Activated CD8-positive, alpha-beta T cell treated with anti-CD3 and anti-CD28 coated beads for 36 hours (primary cell): ENCODE measurements around the gene CDC20B. TPM values are rescaled to one million over a fixed set of nuclear protein-coding genes. Genes with fewer than 3 reads are reported as not detected.

Experiments
- ATAC-seq: fragments of 200-7000 bp; cut with Tn5 transposase; one replicate; pipeline ENCODE4 v1.10.0; 2021; ENCODE audit warnings: mild to moderate bottlenecking, moderate library complexity
- CTCF ChIA-PET: fragments of 350-600 bp; sonication (Branson Sonifier 250); formaldehyde crosslinking; loops from one replicate; lab custom pipeline; 2021; ENCODE audit warnings: antibody characterized with exemption; lab: Charles Lee
- POLR2A ChIA-PET: fragments of 350-600 bp; sonication (Branson Sonifier 250); formaldehyde crosslinking; loops from one replicate; lab custom pipeline; 2021; ENCODE audit warnings: antibody characterized with exemption; lab: Charles Lee
- DNase-seq: peaks from one replicate; pipeline ENCODE4 v3.0.0-alpha.2; 2020
- H3K27ac Mint-ChIP-seq: one replicate; pipeline ENCODE4 v1.8.0; 2021; ENCODE audit warnings: mild to moderate bottlenecking, mixed read lengths
- H3K27me3 Mint-ChIP-seq: one replicate; pipeline ENCODE4 v1.8.0; 2021; ENCODE audit warnings: mixed read lengths
- H3K36me3 Mint-ChIP-seq: one replicate; pipeline ENCODE4 v1.8.0; 2021; ENCODE audit warnings: low read depth, mixed read lengths
- H3K4me1 Mint-ChIP-seq: one replicate; pipeline ENCODE4 v1.8.0; 2021; ENCODE audit warnings: low read depth, mixed read lengths
- H3K4me3 Mint-ChIP-seq: one replicate; pipeline ENCODE4 v1.8.0; 2021; ENCODE audit warnings: mild to moderate bottlenecking, moderate library complexity, mixed read lengths
- H3K9me3 Mint-ChIP-seq: one replicate; pipeline ENCODE4 v1.8.0; 2021; ENCODE audit warnings: mixed read lengths
- CTCF ChIP-seq: fragments of 200-600 bp; IDR thresholded peaks from one replicate; pipeline ENCODE4 v1.8.0; 2022; ENCODE audit warnings: antibody characterized with exemption, mild to moderate bottlenecking
- intact Hi-C: fragments of 100-400 bp; cut with micrococcal nuclease; formaldehyde crosslinking; loops from one replicate; pipeline ENCODE4 v1.10.0; 2022
- total RNA-seq, 2 experiments: library from RNA; stranded (reverse); gene quantifications; one replicate each; pipeline ENCODE4 v1.2.3, GENCODE V29; 2021

Gene CDC20B
- total RNA-seq, 2 experiments from 2014 or later, result not detected

- H3K36me3 Mint-ChIP-seq, result peaks cover 2% of the 10 kb centered on the region
- intact Hi-C loops, result no loop called here
- no peak for TF ChIP-seq CTCF
- H3K27me3 Mint-ChIP-seq, result peaks cover 50% of the 10 kb centered on the region
- DNase-seq (no peak), ATAC-seq (no peak)
- POLR2A ChIA-PET, result interaction anchor here (1.1 kb wide), 1 partner anchor 15 kb away, joined by 4 read pairs; no protein-coding TSS in a partner anchor
- CTCF ChIA-PET, result no interaction called here
- H3K4me3 Mint-ChIP-seq, result no peak overlapping the region
- no peak overlapping the region for H3K27ac Mint-ChIP-seq
- peaks cover 24% of the 10 kb centered on the region for H3K4me1 Mint-ChIP-seq
- no peaks in the 10 kb centered on the region for H3K9me3 Mint-ChIP-seq
These were observed 46.0 kb upstream of the CDC20B start for GRCh38 chr5:55218967-55219366.

- Mint-ChIP-seq H3K27me3 (peaks cover 11% of the 10 kb centered on the region), H3K4me1 (peaks cover 2% of the 10 kb centered on the region), H3K4me3 (no peak overlapping the region), H3K9me3 (no peaks in the 10 kb centered on the region), H3K36me3 (no peaks in the 10 kb centered on the region), H3K27ac (no peak overlapping the region)
- TF ChIP-seq CTCF, result no peak
- POLR2A ChIA-PET, result interaction anchor here (1.2 kb wide), 1 partner anchor 15 kb away, joined by 3 read pairs; no protein-coding TSS in a partner anchor
- intact Hi-C loops, result no loop called here
- DNase-seq, result no peak
- CTCF ChIA-PET, result no interaction called here
- no peak for ATAC-seq
These were observed 38.4 kb upstream of the CDC20B start for GRCh38 chr5:55211184-55211874.

- ATAC-seq, result no peak
- H3K4me1 Mint-ChIP-seq, result peaks cover 2% of the 10 kb centered on the region
- H3K27ac Mint-ChIP-seq, result no peak overlapping the region
- H3K9me3 Mint-ChIP-seq, result no peaks in the 10 kb centered on the region
- TF ChIP-seq CTCF, result no peak
- intact Hi-C loops, result no loop called here
- no peaks in the 10 kb centered on the region for H3K36me3 Mint-ChIP-seq
- peaks cover 25% of the 10 kb centered on the region for H3K27me3 Mint-ChIP-seq
- no peak for DNase-seq
- no peak overlapping the region for H3K4me3 Mint-ChIP-seq
- ChIA-PET CTCF (no interaction called here), POLR2A (no interaction called here)
These were observed 32.0 kb upstream of the CDC20B start for GRCh38 chr5:55205001-55205400.

- no peak for ATAC-seq
- DNase-seq, result no peak
- CTCF ChIA-PET, result interaction anchor here (2.8 kb wide), 1 partner anchor 15 kb away, joined by 8 read pairs; no protein-coding TSS in a partner anchor
- no peaks in the 10 kb centered on the region for H3K9me3 Mint-ChIP-seq
- H3K27me3 Mint-ChIP-seq, result peaks cover 41% of the 10 kb centered on the region
- no peak overlapping the region for H3K27ac Mint-ChIP-seq
- no peak overlapping the region for H3K4me3 Mint-ChIP-seq
- no peaks in the 10 kb centered on the region for H3K36me3 Mint-ChIP-seq
- intact Hi-C loops, result no loop called here
- POLR2A ChIA-PET, result no interaction called here
- no peaks in the 10 kb centered on the region for H3K4me1 Mint-ChIP-seq
- TF ChIP-seq CTCF, result no peak
These were observed 18.2 kb upstream of the CDC20B start for GRCh38 chr5:55191165-55191564.

- Mint-ChIP-seq H3K27me3 (peaks cover 47% of the 10 kb centered on the region), H3K4me3 (no peak overlapping the region), H3K27ac (no peak overlapping the region), H3K36me3 (no peaks in the 10 kb centered on the region), H3K4me1 (no peaks in the 10 kb centered on the region), H3K9me3 (no peaks in the 10 kb centered on the region)
- ChIA-PET POLR2A (no interaction called here), CTCF (interaction anchor here (1.0 to 2.8 kb wide), 3 partner anchors 13 to 283 kb away, joined by 3 to 8 read pairs (median 5); no protein-coding TSS in a partner anchor)
- intact Hi-C loops, result no loop called here
- no peak for TF ChIP-seq CTCF
- DNase-seq (no peak), ATAC-seq (no peak)
These were observed 15.9 kb upstream of the CDC20B start for GRCh38 chr5:55188656-55189540.
